ENCODE results near the gene SCMH1. TPM values are rescaled to one million over a fixed set of nuclear protein-coding genes. Genes with fewer than 3 reads are reported as not detected.
A peak's percentile ranks its signal among the peaks of the same experiment; 100 is the strongest.

SCMH1 gene
- total RNA-seq, 4 donors from 2014 or later, result 76.5 to 110 (median 92.4) TPM

DNA sequence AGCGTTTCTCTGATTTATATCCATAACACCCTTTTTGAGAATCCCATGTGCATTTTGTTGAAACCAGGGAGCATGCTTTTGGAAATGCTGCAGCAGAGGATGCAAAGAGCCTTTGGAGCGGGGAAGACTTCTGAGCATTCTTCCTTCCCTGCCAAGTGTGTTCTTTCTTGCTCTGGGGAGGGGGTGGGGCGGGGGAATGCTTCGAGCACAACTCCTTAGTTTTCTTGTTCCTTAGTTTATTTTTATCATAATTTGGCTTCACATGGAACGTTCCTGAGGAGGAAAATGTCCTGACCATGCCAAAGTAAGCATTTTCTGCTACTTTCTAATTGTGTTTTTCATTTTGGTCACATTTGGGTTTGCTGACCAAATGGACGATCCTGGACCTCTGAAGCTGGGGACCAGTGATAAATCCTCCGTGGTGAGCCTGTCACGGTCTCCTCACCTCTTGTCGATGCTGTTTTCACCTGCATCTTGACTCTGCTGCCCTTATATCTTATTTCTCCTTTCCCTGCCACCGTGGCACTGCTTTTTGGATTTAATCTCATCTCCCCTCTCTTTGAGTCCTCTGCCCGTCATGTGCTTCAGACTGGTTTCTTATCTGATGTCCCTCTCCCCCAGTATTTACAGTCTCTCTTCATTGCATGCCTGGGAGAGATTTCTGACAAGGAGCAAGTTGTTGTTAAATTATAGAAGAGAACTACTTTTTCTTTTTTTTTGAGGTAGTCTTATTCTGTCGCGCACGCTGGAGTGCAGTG lies 260.2 kb downstream of the SCMH1 start:
- Histone ChIP-seq H3K27me3 (no peaks in the 10 kb centered on the region), H3K27ac (replicated peaks in 1 of 4) (peak overlapping the region; percentile 91 to 96 (median 94)), H3K4me1 (peaks cover 16 to 81% (median 64%) of the 10 kb centered on the region in 4 donors), H3K36me3 (peaks cover 9 to 32% (median 24%) of the 10 kb centered on the region in 4 donors), H3K4me3 (peak overlapping the region; percentile 26 to 80 (median 52)), H3K9me3 (no peaks in the 10 kb centered on the region)
- 40% methylated on average over 14 of the region's 14 CpGs for WGBS
- TF ChIP-seq POLR2AphosphoS5 (IDR thresholded peaks at IDR 0.05), result no peak
- TF ChIP-seq, protein P1, sequence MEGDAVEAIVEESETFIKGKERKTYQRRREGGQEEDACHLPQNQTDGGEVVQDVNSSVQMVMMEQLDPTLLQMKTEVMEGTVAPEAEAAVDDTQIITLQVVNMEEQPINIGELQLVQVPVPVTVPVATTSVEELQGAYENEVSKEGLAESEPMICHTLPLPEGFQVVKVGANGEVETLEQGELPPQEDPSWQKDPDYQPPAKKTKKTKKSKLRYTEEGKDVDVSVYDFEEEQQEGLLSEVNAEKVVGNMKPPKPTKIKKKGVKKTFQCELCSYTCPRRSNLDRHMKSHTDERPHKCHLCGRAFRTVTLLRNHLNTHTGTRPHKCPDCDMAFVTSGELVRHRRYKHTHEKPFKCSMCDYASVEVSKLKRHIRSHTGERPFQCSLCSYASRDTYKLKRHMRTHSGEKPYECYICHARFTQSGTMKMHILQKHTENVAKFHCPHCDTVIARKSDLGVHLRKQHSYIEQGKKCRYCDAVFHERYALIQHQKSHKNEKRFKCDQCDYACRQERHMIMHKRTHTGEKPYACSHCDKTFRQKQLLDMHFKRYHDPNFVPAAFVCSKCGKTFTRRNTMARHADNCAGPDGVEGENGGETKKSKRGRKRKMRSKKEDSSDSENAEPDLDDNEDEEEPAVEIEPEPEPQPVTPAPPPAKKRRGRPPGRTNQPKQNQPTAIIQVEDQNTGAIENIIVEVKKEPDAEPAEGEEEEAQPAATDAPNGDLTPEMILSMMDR (IDR thresholded peaks at IDR 0.05), result no peak
- TF ChIP-seq POLR2A (IDR thresholded peaks at IDR 0.05; ENCODE audit: low read depth), result no peak
- no peak for TF ChIP-seq EP300 (IDR thresholded peaks at IDR 0.05)
- intact Hi-C loops (cut with DNase I), result no loop called here
- no peak for DNase-seq (ENCODE audit: extremely low spot score)

DNA sequence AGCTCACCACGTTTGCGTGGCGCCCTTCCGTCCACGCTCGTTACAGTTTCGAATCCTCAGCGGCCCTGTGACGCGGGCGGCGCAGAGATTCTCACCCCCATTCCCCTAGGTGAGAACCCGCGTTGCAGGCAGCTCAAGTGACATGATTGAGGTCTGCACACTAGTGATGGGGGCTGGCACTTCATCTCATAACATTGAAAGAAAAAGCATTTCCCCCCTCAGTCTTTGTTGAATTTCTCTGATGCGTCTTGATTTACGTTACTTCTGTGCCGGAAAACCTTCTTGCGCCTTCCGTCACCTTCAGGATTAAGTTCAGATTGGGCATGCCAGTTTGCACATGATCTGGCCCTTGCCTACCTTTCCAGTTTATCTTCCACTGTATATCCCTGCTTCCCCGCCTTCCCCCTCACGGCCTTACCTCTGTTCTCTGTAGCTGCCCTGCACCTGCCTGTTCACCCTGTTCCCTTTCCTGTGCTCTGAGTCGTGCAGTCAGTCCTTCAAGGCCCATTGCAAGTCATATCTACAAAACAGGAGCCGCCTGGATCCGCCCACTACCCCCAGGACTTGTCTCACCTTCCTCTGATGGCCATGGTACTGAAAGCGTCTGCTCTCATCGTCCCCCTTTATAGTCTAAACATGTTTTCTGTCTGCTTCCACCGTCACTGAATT lies 261.5 kb downstream of the SCMH1 start:
- Histone ChIP-seq H3K27ac (replicated peaks in 1 of 4) (peak overlapping the region; percentile 91 to 96 (median 94)), H3K4me1 (peaks cover 16 to 71% (median 58%) of the 10 kb centered on the region in 4 donors), H3K4me3 (peak overlapping the region; percentile 65 to 80 (median 68)), H3K9me3 (no peaks in the 10 kb centered on the region), H3K36me3 (peaks cover 7 to 20% (median 11%) of the 10 kb centered on the region in 4 donors), H3K27me3 (no peaks in the 10 kb centered on the region)
- intact Hi-C loops (cut with DNase I), result no loop called here
- no peak for DNase-seq (ENCODE audit: extremely low spot score)
- TF ChIP-seq, protein P1 (IDR thresholded peaks at IDR 0.05), result no peak
- no peak for TF ChIP-seq EP300 (IDR thresholded peaks at IDR 0.05)
- TF ChIP-seq POLR2AphosphoS5 (IDR thresholded peaks at IDR 0.05), result no peak
- TF ChIP-seq POLR2A (IDR thresholded peaks at IDR 0.05; ENCODE audit: low read depth), result no peak
- 47% methylated on average over 13 of the region's 27 CpGs for WGBS

DNA sequence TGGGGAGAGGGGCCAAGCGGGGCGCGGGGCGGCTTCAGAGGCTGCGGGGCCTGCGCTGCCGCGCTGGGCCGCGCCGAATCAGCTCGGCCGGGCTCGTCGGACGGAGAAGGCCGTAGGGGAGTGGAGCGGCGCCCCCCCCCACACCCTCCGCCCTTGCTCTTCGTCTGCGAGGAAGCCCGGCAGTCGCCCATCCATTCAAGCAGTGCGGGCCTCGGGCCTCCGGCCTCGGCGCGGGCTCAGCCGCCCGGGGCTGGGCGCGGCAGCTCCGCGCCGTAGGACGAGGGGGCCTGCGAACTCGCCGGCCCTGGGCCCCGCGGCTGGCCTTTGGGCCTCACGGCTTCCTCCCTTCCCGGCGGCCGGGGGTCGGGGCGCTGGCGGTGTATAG lies 262.0 kb downstream of the SCMH1 start:
- intact Hi-C loops (cut with DNase I), result no loop called here
- H3K4me3 ChIP-seq, result peak overlapping the region; percentile 65 to 80 (median 68)
- H3K9me3 ChIP-seq, result no peaks in the 10 kb centered on the region
- no CpG with 5 or more reads among the region's 50 CpGs for WGBS
- peaks cover 16 to 66% (median 53%) of the 10 kb centered on the region in 4 donors for H3K4me1 ChIP-seq
- H3K27ac ChIP-seq (replicated peaks in 1 of 4), result peak overlapping the region; percentile 91 to 96 (median 94)
- DNase-seq (ENCODE audit: extremely low spot score), result no peak
- no peak for TF ChIP-seq EP300 (IDR thresholded peaks at IDR 0.05)
- TF ChIP-seq, protein P1 (IDR thresholded peaks at IDR 0.05), result no peak
- no peak for TF ChIP-seq POLR2AphosphoS5 (IDR thresholded peaks at IDR 0.05)
- TF ChIP-seq POLR2A (IDR thresholded peaks at IDR 0.05; ENCODE audit: low read depth), result no peak
- no peaks in the 10 kb centered on the region for H3K27me3 ChIP-seq
- H3K36me3 ChIP-seq, result peaks cover 5 to 14% (median 6%) of the 10 kb centered on the region in 4 donors

DNA sequence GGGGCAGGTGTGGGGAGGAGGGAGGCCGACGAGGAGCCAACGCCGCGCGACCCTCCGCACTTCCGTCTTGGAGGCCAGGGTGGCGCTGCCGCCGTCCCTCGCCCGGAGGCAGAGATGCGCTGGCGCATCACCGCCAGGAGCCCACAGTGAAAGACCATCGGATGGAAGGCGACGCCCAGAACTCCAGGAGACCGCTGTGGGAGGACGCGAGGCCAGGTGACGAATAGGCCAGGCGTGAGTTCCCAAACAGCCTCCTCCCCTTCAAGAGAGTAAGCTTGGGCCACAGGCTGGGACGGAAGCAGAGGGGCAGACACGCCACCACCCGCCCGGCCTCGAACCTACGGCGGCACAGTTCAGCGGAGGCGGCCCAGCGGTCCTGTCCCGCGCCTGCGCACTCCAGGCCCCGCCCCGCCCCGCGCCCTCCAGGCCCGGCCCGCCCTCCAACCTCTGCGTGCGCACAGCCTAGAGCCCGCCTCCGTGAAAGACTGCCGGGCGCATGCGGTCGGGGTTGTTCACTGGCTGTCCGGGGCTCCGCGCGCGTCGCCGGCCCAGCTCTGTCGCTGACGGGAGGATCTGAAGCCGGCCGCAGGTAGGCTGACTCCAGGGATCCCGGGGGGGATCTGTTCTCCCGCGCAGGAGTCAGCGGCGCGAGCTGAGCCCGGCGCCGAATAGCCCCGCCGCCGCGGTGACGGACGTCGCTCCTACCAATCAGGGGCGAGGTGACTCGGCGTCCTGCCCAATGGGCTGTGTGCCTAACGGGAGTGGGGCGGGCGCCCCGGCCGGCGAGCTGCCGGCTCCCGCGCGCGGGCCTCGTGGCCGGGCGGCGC lies 262.7 kb downstream of the SCMH1 start, which contains the start of gene CTPS1:
TSS of gene CTPS1 (plus strand) at position 456 of the 827 bp plus-strand sequence. CDS start 3,595 bp downstream, outside the sequence.
- TF ChIP-seq EP300 (IDR thresholded peaks at IDR 0.05) (no peak), POLR2AphosphoS5 (IDR thresholded peaks at IDR 0.05) (peak; percentile 74 to 91)
- TF ChIP-seq, protein P1 (IDR thresholded peaks at IDR 0.05), result peak in 2 of 3 experiments; percentile 20 to 21
- Histone ChIP-seq H3K4me1 (peaks cover 16 to 60% (median 50%) of the 10 kb centered on the region in 4 donors), H3K27me3 (no peaks in the 10 kb centered on the region), H3K4me3 (peak within 1 kb of the TSS; percentile 65 to 80 (median 68)), H3K27ac (replicated peaks in 1 of 4) (peak within 1 kb of the TSS; percentile 91 to 96 (median 94)), H3K36me3 (peaks cover 0 to 8% (median under 1%) of the 10 kb centered on the region in 4 donors), H3K9me3 (no peaks in the 10 kb centered on the region)
- intact Hi-C loops (cut with DNase I), result no loop called here
- peak; percentile 98 for DNase-seq (ENCODE audit: extremely low spot score)
- WGBS, result under 1% methylated on average over 27 of the region's 96 CpGs
